ENCODE results near the gene PRELP. TPM values are rescaled to one million over a fixed set of nuclear protein-coding genes. Genes with fewer than 3 reads are reported as not detected.

The PRELP gene
- total RNA-seq, 4 donors from 2014 or later, result 100 to 186 (median 165) TPM

GRCh38 chr1:203539831-203540546 is 64.4 kb downstream of the PRELP start:
- TF ChIP-seq POLR2A (IDR thresholded peaks at IDR 0.05; ENCODE audit: low read depth) (no peak), POLR2AphosphoS5 (IDR thresholded peaks at IDR 0.05) (no peak), CTCF (IDR thresholded peaks at IDR 0.05) (no peak), EP300 (IDR thresholded peaks at IDR 0.05) (no peak)
- 94% methylated on average over 5 of the region's 5 CpGs for WGBS
- no peak overlapping the region for H3K4me3 ChIP-seq
- H3K27me3 ChIP-seq, result no peaks in the 10 kb centered on the region
- H3K4me1 ChIP-seq, result peaks cover 11 to 30% (median 20%) of the 10 kb centered on the region in 4 donors
- H3K27ac ChIP-seq (replicated peaks in 1 of 4), result no peak overlapping the region
- intact Hi-C loops (cut with DNase I), result no loop called here
- H3K9me3 ChIP-seq, result no peaks in the 10 kb centered on the region
- no peaks in the 10 kb centered on the region for H3K36me3 ChIP-seq
- DNase-seq (ENCODE audit: extremely low spot score), result no peak

Other genes starting within 250 kb of the PRELP start
- gene CHIT1, start 246.1 kb upstream of the PRELP start, total RNA-seq, result under 1 TPM in 3 of 4 donors, not detected in 1; 0.11 to 0.26 (median 0.17) TPM
- 100 to 1,000 TPM in 3 of 4 donors, 10 to 100 TPM in 1; 67.7 to 656 (median 159) TPM for gene BTG2, start 170.3 kb upstream of the PRELP start, total RNA-seq
- 10 to 100 TPM; 24.5 to 36.8 (median 33.8) TPM for gene FMOD, start 124.7 kb upstream of the PRELP start, total RNA-seq
- not detected for gene OPTC, start 18.3 kb downstream of the PRELP start, total RNA-seq
- gene ATP2B4, start 151.0 kb downstream of the PRELP start, total RNA-seq, result 100 to 1,000 TPM; 177 to 395 (median 260) TPM